HCT116 (cell line): Measurements from ENCODE around the gene PHYKPL.

Experiments used
- CEBPB ChIP-seq: IDR thresholded peaks from 2 replicates; pipeline ENCODE4 v1.6.1; 2012; ENCODE audit warnings: low read depth
- CTCF ChIP-seq, 3 experiments: fragments of 200-600 bp in 1 of 3; sonication (generic) in 1 of 3; IDR thresholded peaks in 2 of 3; conservative IDR thresholded peaks in 1 of 3; 2 replicates each; pipeline ENCODE4 v1.5.1; 2012 to 2017; ENCODE audit warnings: low read depth in 2 of 3, low read length in 2 of 3, antibody characterized with exemption in 1 of 3, borderline replicate concordance in 1 of 3, control low read depth in 1 of 3, mild to moderate bottlenecking in 1 of 3, mixed read lengths in 1 of 3, mixed run types in 1 of 3, moderate library complexity in 1 of 3; ENCODE audit not compliant: insufficient read depth in 1 of 3
- ELF1 ChIP-seq: IDR thresholded peaks from 2 replicates; pipeline ENCODE4 v1.6.1; 2012; ENCODE audit warnings: low read depth, borderline replicate concordance
- JUND ChIP-seq: IDR thresholded peaks from 2 replicates; pipeline ENCODE4 v1.6.1; 2012
- POLR2A ChIP-seq: IDR thresholded peaks from 2 replicates; pipeline ENCODE4 v1.7.0; 2011; ENCODE audit warnings: borderline replicate concordance; ENCODE audit not compliant: insufficient read depth, insufficient read length; ENCODE audit errors: extremely low read depth
- ZFX ChIP-seq: fragments of 450-650 bp; IDR thresholded peaks from 2 replicates; pipeline ENCODE4 v1.6.1; 2017

- TF ChIP-seq POLR2A (no peak), CTCF (IDR thresholded peaks at IDR 0.05 in 2 of 3, conservative IDR thresholded peaks at IDR 0.05 in 1 of 3; ENCODE audit: borderline replicate concordance in 1 of 3, insufficient read depth in 1 of 3, low read depth in 2 of 3, low read length in 2 of 3) (no peak), ZFX (no peak), ELF1 (no peak), CEBPB (no peak), JUND (no peak)
Observed at GRCh38 chr5:178199581-178200434, 32.8 kb downstream of the PHYKPL start.
